Motor neuron (in vitro differentiated cells): ENCODE results near the gene SDR42E1. TPM values are rescaled to one million over a fixed set of nuclear protein-coding genes. Genes with fewer than 3 reads are reported as not detected.

Experiments
- ATAC-seq, 8 experiments: fragments of 200-7000 bp; cut with Tn5 transposase; replicated peaks in 6 of 8; 2 replicates each; pipeline ENCODE4 v1.8.0; 2021; ENCODE audit warnings: mild to moderate bottlenecking in 8 of 8, moderate library complexity in 8 of 8
- H3K27ac ChIP-seq, 2 donors: fragments of 250-450 bp; sonication (Bioruptor Pico); 2 replicates each; pipeline ENCODE4 v1.9.0; 2021; ENCODE audit warnings: antibody characterized with exemption in 2 of 2, mild to moderate bottlenecking in 2 of 2, moderate library complexity in 1 of 2
- H3K4me1 ChIP-seq, 2 donors: fragments of 250-450 bp; sonication (Bioruptor Pico); replicated peaks in 1 of 2; 2 replicates each; pipeline ENCODE4 v1.6.1; 2021; ENCODE audit warnings: antibody characterized with exemption in 2 of 2, mild to moderate bottlenecking in 2 of 2, moderate library complexity in 1 of 2
- H3K4me3 ChIP-seq, 5 donors: fragments of 250-450 bp; sonication (Bioruptor Pico); 2 replicates each; pipeline ENCODE4 v1.9.0; 2021; ENCODE audit warnings: antibody characterized with exemption in 5 of 5, mild to moderate bottlenecking in 5 of 5, moderate library complexity in 4 of 5
- WGBS, 10 experiments: fragments of 450-650 bp; shearing (Covaris generic); methylation state at CpG; one replicate each; pipeline ENCODE4 v1.0.0; 2022; 5-methylcytosine and 5-hydroxymethylcytosine counted together
- in situ Hi-C, 9 experiments: fragments of 400-800 bp; cut with MboI; loops; one replicate each; pipeline ENCODE4 v1.15.0; 2021; ENCODE audit warnings: low sequenced_read_pairs in 9 of 9, low pct_unique_long_range_greater_than_20kb in 2 of 9; ENCODE audit not compliant: unreplicated experiment in 9 of 9
- total RNA-seq, 8 experiments: library from RNA; unstranded; fragments of 300-600 nt; gene quantifications; 2 replicates each; pipeline versions ENCODE4 v1.2.3 to v1.2.4, GENCODE V29; 2022

The SDR42E1 gene
- total RNA-seq, 8 experiments from 2014 or later: under 0.01 to 0.38 (median 0.05) TPM

- peak in 5 of 8 experiments; percentile 30 to 86 (median 79) for ATAC-seq
- peaks cover 22 to 38% of the 10 kb centered on the region in 2 donors for H3K4me1 ChIP-seq
- no peak overlapping the region for H3K4me3 ChIP-seq
- in situ Hi-C loops: loop anchor here in 2 of 9 experiments (25.0 kb wide), 1 partner anchor 295 kb away; no protein-coding TSS in a partner anchor
- no peak overlapping the region for H3K27ac ChIP-seq
- 9 to 100% (median 25%) methylated on average over 1 to 7 of the region's 7 CpGs; no CpG with 5 or more reads in 1 of the 10 experiments for WGBS, 10 experiments
These were observed 69.2 kb downstream of the SDR42E1 start for GRCh38 chr16:81942007-81942601.

GRCh38 chr16:81940781-81941560 is 70.3 kb downstream of the SDR42E1 start:
- peak in 6 of 8 experiments; percentile 30 to 97 (median 48) for ATAC-seq
- Histone ChIP-seq H3K27ac (no peak overlapping the region), H3K4me1 (peaks cover 31 to 45% of the 10 kb centered on the region in 2 donors), H3K4me3 (no peak overlapping the region)
- in situ Hi-C loops: loop anchor here in 2 of 9 experiments (25.0 kb wide), 1 partner anchor 296 kb away; no protein-coding TSS in a partner anchor
- WGBS, 10 experiments: 14 to 100% (median 38%) methylated on average over 1 to 3 of the region's 3 CpGs; no CpG with 5 or more reads in 2 of the 10 experiments

- peaks cover 37 to 48% of the 10 kb centered on the region in 2 donors for H3K4me1 ChIP-seq
- no peak overlapping the region for H3K27ac ChIP-seq
- WGBS, 10 experiments: 20 to 100% (median 92%) methylated on average over 1 to 4 of the region's 7 CpGs; no CpG with 5 or more reads in 2 of the 10 experiments
- no peak overlapping the region for H3K4me3 ChIP-seq
- peak in 2 of 8 experiments; percentile 28 to 81 for ATAC-seq
- in situ Hi-C loops: loop anchor here in 2 of 9 experiments (25.0 kb wide), 1 partner anchor 298 kb away; no protein-coding TSS in a partner anchor
These were observed 71.9 kb downstream of the SDR42E1 start for GRCh38 chr16:81939164-81940056.

Other genes with a start within 250 kb of the SDR42E1 start
- 1 to 10 TPM in 4 of 8 experiments, under 1 TPM in 4; 0.09 to 2.7 (median 0.87) TPM for gene PLCG2, start 232.2 kb downstream of the SDR42E1 start, total RNA-seq
- under 1 TPM; 0.11 to 0.95 (median 0.24) TPM for gene HSD17B2, start 23.8 kb upstream of the SDR42E1 start, total RNA-seq
- 10 to 100 TPM; 24.5 to 37.6 (median 32.4) TPM for gene MPHOSPH6, start 158.8 kb upstream of the SDR42E1 start, total RNA-seq